Activated T-cell treated with anti-CD3 and anti-CD28 coated beads for 4 hours (primary cell): ENCODE data around the gene JAKMIP3.
"Not testable (repeated sequence)": the region's sequence is repeated elsewhere in the genome, so short reads cannot be mapped to it uniquely, and the experiment has no call there.

Experiments
- DNase-seq: peaks from one replicate; pipeline ENCODE4 v3.0.0-alpha.2; 2020

JAKMIP3 gene

GRCh38 chr10:132066812-132067211 lies 1.1 kb downstream of the JAKMIP3 start:
- no peak for DNase-seq

GRCh38 chr10:132068431-132069121 lies 2.8 kb downstream of the JAKMIP3 start:
- DNase-seq, result no peak

- no peak for DNase-seq
These were observed 3.5 kb downstream of the JAKMIP3 start for GRCh38 chr10:132069122-132069848.

GRCh38 chr10:132069849-132070182 lies 4.1 kb downstream of the JAKMIP3 start:
- DNase-seq, result no peak

GRCh38 chr10:132070724-132071123 lies 5.0 kb downstream of the JAKMIP3 start:
- no peak for DNase-seq

- no peak for DNase-seq
These were observed 5.9 kb downstream of the JAKMIP3 start for GRCh38 chr10:132071667-132072066.

GRCh38 chr10:132075909-132076577 lies 10.3 kb downstream of the JAKMIP3 start:
- no peak for DNase-seq

GRCh38 chr10:132076578-132077081 lies 10.9 kb downstream of the JAKMIP3 start:
- DNase-seq, result no peak

GRCh38 chr10:132077091-132077490 lies 11.3 kb downstream of the JAKMIP3 start:
- no peak for DNase-seq

GRCh38 chr10:132078746-132079345 lies 13.1 kb downstream of the JAKMIP3 start:
- no peak for DNase-seq

GRCh38 chr10:132084384-132084783 lies 18.6 kb downstream of the JAKMIP3 start:
- DNase-seq, result not testable (repeated sequence)

- DNase-seq, result not testable (repeated sequence)
These were observed 27.5 kb downstream of the JAKMIP3 start for GRCh38 chr10:132093236-132093635.

- DNase-seq, result no peak
These were observed 29.0 kb downstream of the JAKMIP3 start for GRCh38 chr10:132094581-132095234.

GRCh38 chr10:132095403-132096113 lies 29.8 kb downstream of the JAKMIP3 start:
- DNase-seq, result no peak

- no peak for DNase-seq
These were observed 30.5 kb downstream of the JAKMIP3 start for GRCh38 chr10:132096223-132096622.

- DNase-seq, result no peak
These were observed 31.2 kb downstream of the JAKMIP3 start for GRCh38 chr10:132096863-132097478.

- DNase-seq, result no peak
These were observed 32.0 kb downstream of the JAKMIP3 start for GRCh38 chr10:132097609-132098377.

- no peak for DNase-seq
These were observed 33.0 kb downstream of the JAKMIP3 start for GRCh38 chr10:132098539-132099388.

GRCh38 chr10:132099389-132100090 lies 33.8 kb downstream of the JAKMIP3 start:
- DNase-seq, result no peak
